GM12892 (cell line): Measurements from ENCODE around the gene CATSPERB.

Source experiments
- POLR2A ChIP-seq: IDR thresholded peaks from 2 replicates; pipeline ENCODE4 v1.6.1; 2011; ENCODE audit warnings: low read depth, low read length, control low read depth
- POLR2AphosphoS5 ChIP-seq: IDR thresholded peaks from 2 replicates; pipeline ENCODE4 v1.6.1; 2011; ENCODE audit warnings: low read depth, low read length, control low read depth

- TF ChIP-seq POLR2AphosphoS5, result no peak
- TF ChIP-seq POLR2A, result no peak
These were observed 23.8 kb upstream of the CATSPERB start for GRCh38 chr14:91755570-91756295.
